ENCODE measurements around the gene TCF15.
"Not testable (repeated sequence)": the region's sequence is repeated elsewhere in the genome, so short reads cannot be mapped to it uniquely, and the experiment has no call there.

DNA sequence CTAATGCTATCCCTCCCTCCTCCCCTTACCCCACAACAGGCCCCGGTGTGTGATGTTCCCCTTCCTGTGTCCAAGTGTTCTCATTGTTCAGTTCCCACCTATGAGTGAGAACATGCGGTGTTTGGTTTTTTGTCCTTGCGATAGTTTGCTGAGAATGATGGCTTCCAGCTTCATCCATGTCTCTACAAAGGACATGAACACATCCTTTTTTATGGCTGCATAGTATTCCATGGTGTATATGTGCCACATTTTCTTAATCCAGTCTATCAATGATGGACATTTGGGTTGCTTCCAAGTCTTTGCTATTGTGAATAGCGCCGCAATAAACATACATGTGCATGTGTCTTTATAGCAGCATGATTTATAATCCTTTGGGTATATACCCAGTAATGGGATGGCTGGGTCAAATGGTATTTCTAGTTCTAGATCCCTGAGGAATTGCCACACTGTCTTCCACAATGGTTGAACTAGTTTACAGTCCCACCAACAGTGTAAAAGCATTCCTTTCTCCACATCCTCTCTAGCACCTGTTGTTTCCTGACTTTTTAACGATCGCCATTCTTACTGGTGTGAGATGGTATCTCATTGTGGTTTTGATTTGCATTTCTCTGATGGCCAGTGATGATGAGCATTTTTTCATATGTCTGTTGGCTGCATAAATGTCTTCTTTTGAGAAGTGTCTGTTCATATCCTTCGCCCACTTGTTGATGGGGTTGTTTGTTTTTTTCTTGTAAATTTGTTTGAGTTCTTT, 31.0 kb downstream of the TCF15 start:
- TF ChIP-seq, protein P1, sequence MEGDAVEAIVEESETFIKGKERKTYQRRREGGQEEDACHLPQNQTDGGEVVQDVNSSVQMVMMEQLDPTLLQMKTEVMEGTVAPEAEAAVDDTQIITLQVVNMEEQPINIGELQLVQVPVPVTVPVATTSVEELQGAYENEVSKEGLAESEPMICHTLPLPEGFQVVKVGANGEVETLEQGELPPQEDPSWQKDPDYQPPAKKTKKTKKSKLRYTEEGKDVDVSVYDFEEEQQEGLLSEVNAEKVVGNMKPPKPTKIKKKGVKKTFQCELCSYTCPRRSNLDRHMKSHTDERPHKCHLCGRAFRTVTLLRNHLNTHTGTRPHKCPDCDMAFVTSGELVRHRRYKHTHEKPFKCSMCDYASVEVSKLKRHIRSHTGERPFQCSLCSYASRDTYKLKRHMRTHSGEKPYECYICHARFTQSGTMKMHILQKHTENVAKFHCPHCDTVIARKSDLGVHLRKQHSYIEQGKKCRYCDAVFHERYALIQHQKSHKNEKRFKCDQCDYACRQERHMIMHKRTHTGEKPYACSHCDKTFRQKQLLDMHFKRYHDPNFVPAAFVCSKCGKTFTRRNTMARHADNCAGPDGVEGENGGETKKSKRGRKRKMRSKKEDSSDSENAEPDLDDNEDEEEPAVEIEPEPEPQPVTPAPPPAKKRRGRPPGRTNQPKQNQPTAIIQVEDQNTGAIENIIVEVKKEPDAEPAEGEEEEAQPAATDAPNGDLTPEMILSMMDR (IDR thresholded peaks at IDR 0.05), result not testable (repeated sequence)
- not testable (repeated sequence) for TF ChIP-seq POLR2A, POLR2AphosphoS5 (IDR thresholded peaks at IDR 0.05)
